IMR-90 (cell line): ENCODE data around the gene SALL4. TPM values are rescaled to one million over a fixed set of nuclear protein-coding genes. Genes with fewer than 3 reads are reported as not detected.

Experiments
- ATAC-seq: fragments of 200-7000 bp; cut with Tn5 transposase; 2 replicates; pipeline ENCODE4 v1.9.1; 2020; ENCODE audit warnings: low read depth, mild to moderate bottlenecking, moderate library complexity
- BruUV-seq: library from RNA; stranded (reverse); fragments of 400-500 nt; replicated peaks from 2 replicates; lab custom pipeline; 2021; lab: Mats Ljungman, UMichigan
- CTCF ChIA-PET: fragments of 300-600 bp; formaldehyde crosslinking; extraction: SDS; loops from one replicate; lab custom pipeline; 2021; ENCODE audit warnings: antibody characterized with exemption; lab: Yijun Ruan, JAX
- POLR2A ChIA-PET: fragments of 300-600 bp; sonication (Branson Sonifier 250); formaldehyde crosslinking; loops from one replicate; lab custom pipeline; 2022; ENCODE audit warnings: antibody characterized with exemption; ENCODE audit not compliant: unreplicated experiment; lab: Charles Lee
- DNase-seq: peaks from one replicate; pipeline ENCODE4 v3.0.0; 2013
- H2AFZ ChIP-seq: replicated peaks from 2 replicates; pipeline ENCODE3; 2013; ENCODE audit warnings: low read length, mild to moderate bottlenecking; ENCODE audit not compliant: poor library complexity
- H2AK5ac ChIP-seq: 2 replicates; pipeline ENCODE4 v1.6.1; 2013; ENCODE audit warnings: low read depth, low read length, inconsistent platforms
- H2AK9ac ChIP-seq: replicated peaks from 2 replicates; pipeline ENCODE3; 2013; ENCODE audit warnings: mild to moderate bottlenecking, low read depth, low read length, moderate library complexity; ENCODE audit not compliant: poor library complexity
- H2BK120ac ChIP-seq: 2 replicates; pipeline ENCODE4 v1.6.1; 2013; ENCODE audit warnings: low read depth, low read length, inconsistent platforms
- H2BK15ac ChIP-seq: 3 replicates; pipeline ENCODE4 v1.6.1; 2013; ENCODE audit warnings: low read depth, low read length, inconsistent platforms
- H2BK20ac ChIP-seq: 2 replicates; pipeline ENCODE4 v1.6.1; 2013; ENCODE audit warnings: low read depth, mild to moderate bottlenecking, inconsistent platforms, low read length, moderate library complexity
- H2BK5ac ChIP-seq: 2 replicates; pipeline ENCODE4 v1.6.1; 2013; ENCODE audit warnings: mild to moderate bottlenecking, low read depth, low read length, inconsistent platforms; ENCODE audit not compliant: poor library complexity, severe bottlenecking
- H3K14ac ChIP-seq: replicated peaks from 2 replicates; pipeline ENCODE4 v1.6.1; 2013; ENCODE audit warnings: low read depth, low read length, inconsistent platforms
- H3K18ac ChIP-seq: 2 replicates; pipeline ENCODE4 v1.6.1; 2013; ENCODE audit warnings: low read depth, low read length, control low read depth
- H3K23ac ChIP-seq: 2 replicates; pipeline ENCODE4 v1.6.1; 2013; ENCODE audit warnings: low read depth, low read length, inconsistent platforms
- H3K27ac ChIP-seq: 2 replicates; pipeline ENCODE4 v1.5.1; 2013; ENCODE audit warnings: mild to moderate bottlenecking, control low read depth, low read length; ENCODE audit not compliant: insufficient read depth
- H3K27me3 ChIP-seq: 2 replicates; pipeline ENCODE4 v1.6.1; 2013; ENCODE audit warnings: low read length; ENCODE audit not compliant: control insufficient read depth, insufficient read depth
- H3K36me3 ChIP-seq: 2 replicates; pipeline ENCODE4 v1.6.1; 2013; ENCODE audit warnings: low read length, mixed read lengths; ENCODE audit not compliant: control insufficient read depth, insufficient read depth
- H3K4ac ChIP-seq: 2 replicates; pipeline ENCODE4 v1.6.1; 2013; ENCODE audit warnings: low read depth, low read length, inconsistent platforms
- H3K4me1 ChIP-seq: 2 replicates; pipeline ENCODE4 v1.6.1; 2013; ENCODE audit warnings: low read length, mixed read lengths; ENCODE audit not compliant: control insufficient read depth, insufficient read depth
- H3K4me2 ChIP-seq: 2 replicates; pipeline ENCODE4 v1.6.1; 2013; ENCODE audit warnings: low read depth, mild to moderate bottlenecking, control low read depth, low read length, moderate library complexity
- H3K4me3 ChIP-seq: 2 replicates; pipeline ENCODE4 v1.5.1; 2013; ENCODE audit warnings: low read depth, mild to moderate bottlenecking, control low read depth, low read length, moderate library complexity; ENCODE audit not compliant: insufficient read depth
- H3K56ac ChIP-seq: 2 replicates; pipeline ENCODE4 v1.6.1; 2013; ENCODE audit warnings: low read length, inconsistent platforms; ENCODE audit not compliant: insufficient read depth; ENCODE audit errors: extremely low read depth
- H3K79me1 ChIP-seq, 2 experiments: 2 replicates each; pipeline ENCODE4 v1.6.1; 2013; ENCODE audit warnings: low read length in 2 of 2, inconsistent platforms in 1 of 2, low read depth in 1 of 2
- H3K9ac ChIP-seq: 2 replicates; pipeline ENCODE4 v1.6.1; 2013; ENCODE audit warnings: low read depth, low read length, control low read depth
- H3K9me1 ChIP-seq: 2 replicates; pipeline ENCODE4 v1.6.1; 2013; ENCODE audit warnings: low read length, inconsistent platforms; ENCODE audit not compliant: insufficient read depth
- H3K9me3 ChIP-seq: 2 replicates; pipeline ENCODE4 v1.6.1; 2013; ENCODE audit warnings: low read length; ENCODE audit not compliant: control insufficient read depth, insufficient read depth
- H4K20me1 ChIP-seq: 2 replicates; pipeline ENCODE4 v1.6.1; 2013; ENCODE audit warnings: low read length, inconsistent platforms; ENCODE audit not compliant: insufficient read depth
- H4K5ac ChIP-seq: 2 replicates; pipeline ENCODE4 v1.6.1; 2013; ENCODE audit warnings: mild to moderate bottlenecking, low read depth, low read length, control low read depth
- H4K8ac ChIP-seq, 2 experiments: 2 replicates each; pipeline ENCODE4 v1.6.1; 2013; ENCODE audit warnings: low read depth in 2 of 2, low read length in 2 of 2, control low read depth in 1 of 2, inconsistent platforms in 1 of 2
- H4K91ac ChIP-seq: 2 replicates; pipeline ENCODE4 v1.6.1; 2013; ENCODE audit warnings: low read depth, low read length, inconsistent platforms; ENCODE audit not compliant: insufficient read depth
- FOS ChIP-seq: fragments of 150-350 bp; IDR thresholded peaks from 2 replicates; pipeline ENCODE4 v1.6.1; 2016; ENCODE audit warnings: low read depth, low read length
- WGBS, 2 experiments: methylation state at CpG; one replicate each; pipeline versions ENCODE4 v1.1.5 to v1.1.7; 2013; ENCODE audit warnings: missing lambda C conversion rate in 2 of 2; ENCODE audit not compliant: insufficient read length in 1 of 2; ENCODE audit errors: extremely low coverage in 2 of 2; 5-methylcytosine and 5-hydroxymethylcytosine counted together
- dilution Hi-C: fragments of 300-500 bp; cut with HindIII; formaldehyde crosslinking; loops from one replicate; pipeline ENCODE4 v1.14.3; 2018; ENCODE audit warnings: low sequenced_read_pairs; ENCODE audit not compliant: unreplicated experiment
- in situ Hi-C: fragments of 300-500 bp; cut with MboI; formaldehyde crosslinking; loops from 3 replicates; pipeline ENCODE4 v1.14.3; 2019; ENCODE audit warnings: low sequenced_read_pairs, inconsistent platforms, mixed read lengths
- intact Hi-C: fragments of 100-400 bp; cut with micrococcal nuclease; formaldehyde crosslinking; loops from 2 replicates; pipeline ENCODE4 v1.10.0; 2022
- polyA plus RNA-seq, 3 experiments: library from polyadenylated mRNA; depleted of rRNA; stranded (reverse); fragments of >200 nt; gene quantifications; 2 replicates each; pipeline ENCODE4 v1.2.3, GENCODE V29; 2012; ENCODE audit warnings: low replicate concordance in 1 of 3
- total RNA-seq: library from RNA; depleted of rRNA; stranded (reverse); fragments of >200 nt; gene quantifications from 2 replicates; pipeline ENCODE4 v1.2.3, GENCODE V29; 2012

Gene SALL4
- total and polyA plus RNA-seq, 2 of the 4 experiments (the other 2 are of a cell fraction), result not detected

GRCh38 chr20:51735728-51736600 is 66.4 kb downstream of the SALL4 start:
- no peak overlapping the region for H3K18ac ChIP-seq
- H3K4me1 ChIP-seq, result peaks cover 14% of the 10 kb centered on the region
- no peak overlapping the region for H2AFZ ChIP-seq
- H2AK5ac ChIP-seq, result no peak overlapping the region
- no peak overlapping the region for H4K5ac ChIP-seq
- peaks cover 18% of the 10 kb centered on the region for H4K20me1 ChIP-seq
- no peak overlapping the region for H4K8ac ChIP-seq
- H2BK5ac ChIP-seq, result no peak overlapping the region
- BruUV-seq, result no TSS peak
- peaks cover 13 to 89% of the 10 kb centered on the region in 2 experiments for H3K79me1 ChIP-seq
- intact Hi-C loops (no loop called here), dilution Hi-C loops (no loop called here), in situ Hi-C loops (no loop called here)
- H4K91ac ChIP-seq, result no peak overlapping the region
- H2BK15ac ChIP-seq, result no peak overlapping the region
- H3K9ac ChIP-seq, result no peak overlapping the region
- H2BK120ac ChIP-seq, result no peak overlapping the region
- H3K23ac ChIP-seq, result no peak overlapping the region
- WGBS, 2 experiments, result 93% methylated on average over 3 of the region's 11 CpGs; no CpG with 5 or more reads in 1 of the 2 experiments
- ChIA-PET POLR2A (no interaction called here), CTCF (no interaction called here)
- H2AK9ac ChIP-seq, result no peak overlapping the region
- H3K56ac ChIP-seq, result no peak overlapping the region
- H3K4ac ChIP-seq, result 0 out of 2 replicates have a peak overlapping the region, but pooled peaks have one; percentile 51
- H3K9me1 ChIP-seq, result peaks cover 25% of the 10 kb centered on the region
- H2BK20ac ChIP-seq, result no peak overlapping the region
- no peaks in the 10 kb centered on the region for H3K9me3 ChIP-seq
- no peak for ATAC-seq
- TF ChIP-seq FOS, result no peak
- H3K27me3 ChIP-seq, result no peaks in the 10 kb centered on the region
- H3K36me3 ChIP-seq, result no peaks in the 10 kb centered on the region
- H3K4me3 ChIP-seq, result no peak overlapping the region
- no peak overlapping the region for H3K4me2 ChIP-seq
- H3K14ac ChIP-seq, result no peak overlapping the region
- H3K27ac ChIP-seq, result no peak overlapping the region
- no peak for DNase-seq
